Measurements from ENCODE around the gene DPP6.

The DPP6 gene

GRCh38 chr7:154388412-154388811 is 336.2 kb downstream of the DPP6 start:
- H3K4me1 ChIP-seq (ENCODE audit: insufficient read depth, low read length), result no peaks in the 10 kb centered on the region
- H3K9me3 ChIP-seq (ENCODE audit: control insufficient read depth, insufficient read depth, low read length), result no peaks in the 10 kb centered on the region
- no peak overlapping the region for H3K9ac ChIP-seq (ENCODE audit: low read depth, low read length)
- H3K36me3 ChIP-seq (ENCODE audit: insufficient read depth, low read length), result no peaks in the 10 kb centered on the region

DNA sequence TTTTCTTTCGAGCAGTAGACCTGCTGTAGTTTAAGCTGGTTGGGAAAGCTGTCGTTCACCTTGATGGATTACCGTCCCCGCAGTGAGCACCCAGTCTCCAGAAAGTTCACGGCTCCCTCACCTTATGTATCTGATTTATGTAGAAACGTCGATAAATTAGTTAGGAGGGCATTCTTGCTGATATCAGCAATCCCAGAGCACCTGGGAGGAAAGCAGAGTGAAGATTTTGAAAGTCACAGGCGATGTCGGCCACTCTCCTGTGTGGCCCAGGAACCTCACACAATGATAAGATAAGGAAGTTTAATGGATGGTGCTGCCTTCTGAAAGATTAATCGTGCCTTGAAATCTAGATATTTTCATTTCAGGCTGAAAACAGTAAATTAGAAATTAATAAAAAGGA is 336.8 kb downstream of the DPP6 start:
- no peak overlapping the region for H3K9ac ChIP-seq (ENCODE audit: low read depth, low read length)
- no peaks in the 10 kb centered on the region for H3K4me1 ChIP-seq (ENCODE audit: insufficient read depth, low read length)
- H3K9me3 ChIP-seq (ENCODE audit: control insufficient read depth, insufficient read depth, low read length), result no peaks in the 10 kb centered on the region
- H3K36me3 ChIP-seq (ENCODE audit: insufficient read depth, low read length), result no peaks in the 10 kb centered on the region

DNA sequence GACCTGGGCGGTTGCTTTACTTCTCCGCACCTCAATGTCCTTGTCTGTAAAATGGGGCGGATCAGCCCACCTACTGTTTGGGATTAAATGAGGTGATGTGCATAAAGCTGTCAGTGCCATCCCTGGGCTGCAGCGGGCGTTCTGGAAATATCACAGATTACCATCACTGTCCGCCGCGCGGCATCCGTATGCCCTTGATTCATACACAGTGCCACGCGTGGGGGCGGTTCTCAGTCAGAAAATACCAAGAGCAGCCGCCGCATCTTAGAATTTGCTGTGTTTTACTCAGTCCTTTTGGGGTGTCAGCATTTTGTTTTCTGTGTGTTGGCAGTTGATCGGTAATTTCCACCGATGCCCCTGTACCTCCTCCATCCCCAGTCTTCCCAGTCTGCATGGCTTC is 338.8 kb downstream of the DPP6 start:
- H3K9me3 ChIP-seq (ENCODE audit: control insufficient read depth, insufficient read depth, low read length), result no peaks in the 10 kb centered on the region
- no peaks in the 10 kb centered on the region for H3K36me3 ChIP-seq (ENCODE audit: insufficient read depth, low read length)
- H3K4me1 ChIP-seq (ENCODE audit: insufficient read depth, low read length), result no peaks in the 10 kb centered on the region
- no peak overlapping the region for H3K9ac ChIP-seq (ENCODE audit: low read depth, low read length)

DNA sequence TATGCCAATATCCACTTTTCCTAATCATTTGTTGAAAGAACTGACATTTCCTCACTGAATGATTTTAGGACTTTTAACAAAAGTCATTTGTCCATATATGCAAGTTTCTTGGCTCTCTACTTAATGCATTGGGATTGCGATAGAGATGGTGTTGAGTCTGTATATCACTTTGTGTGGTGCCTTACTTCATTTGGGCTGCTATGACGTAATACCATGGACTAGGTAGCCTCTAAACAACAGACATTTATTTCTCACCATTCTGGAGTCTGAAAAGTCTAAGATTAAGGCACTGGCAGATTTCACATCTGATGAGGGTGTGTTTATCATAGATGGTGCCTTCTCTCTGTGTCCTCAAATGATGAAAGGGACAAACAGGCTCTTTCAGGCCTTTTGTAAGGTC is 342.6 kb downstream of the DPP6 start:
- Histone ChIP-seq H3K9ac (ENCODE audit: low read depth, low read length) (no peak overlapping the region), H3K36me3 (ENCODE audit: insufficient read depth, low read length) (no peaks in the 10 kb centered on the region), H3K4me1 (ENCODE audit: insufficient read depth, low read length) (no peaks in the 10 kb centered on the region), H3K9me3 (ENCODE audit: control insufficient read depth, insufficient read depth, low read length) (no peaks in the 10 kb centered on the region)

GRCh38 chr7:154406312-154406711 is 354.1 kb downstream of the DPP6 start:
- Histone ChIP-seq H3K4me1 (ENCODE audit: insufficient read depth, low read length) (no peaks in the 10 kb centered on the region), H3K9ac (ENCODE audit: low read depth, low read length) (no peak overlapping the region), H3K9me3 (ENCODE audit: control insufficient read depth, insufficient read depth, low read length) (no peaks in the 10 kb centered on the region), H3K36me3 (ENCODE audit: insufficient read depth, low read length) (no peaks in the 10 kb centered on the region)

DNA sequence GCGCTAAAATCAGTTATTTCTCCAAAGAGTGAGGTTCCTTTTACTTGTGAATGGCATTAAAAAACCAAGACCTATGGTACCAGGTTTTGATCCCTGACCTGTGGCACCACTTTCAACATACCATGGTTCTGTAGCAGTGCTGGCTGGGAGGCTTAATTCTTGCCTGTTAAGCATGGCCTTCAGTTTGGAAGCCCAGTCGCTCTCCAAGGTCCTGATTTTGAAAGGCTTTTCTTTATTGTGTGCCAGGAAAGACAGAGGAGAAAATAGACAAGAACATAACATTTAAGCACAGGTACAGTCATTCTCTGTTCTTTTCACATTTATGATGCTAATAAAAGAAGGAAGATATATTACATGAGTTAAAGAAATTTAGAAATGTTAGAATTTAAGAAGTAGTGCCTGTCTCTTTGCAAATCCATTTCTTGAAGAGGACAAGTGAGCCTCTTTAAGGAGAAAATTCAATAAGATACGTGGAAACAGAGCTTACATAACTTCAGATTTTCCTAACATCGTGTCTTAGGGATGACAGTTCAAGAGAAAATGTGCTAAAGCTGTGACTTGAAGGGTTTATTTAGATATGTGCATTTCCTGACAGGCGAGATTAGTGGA is 357.6 kb downstream of the DPP6 start:
- no peak overlapping the region for H3K9ac ChIP-seq (ENCODE audit: low read depth, low read length)
- no peaks in the 10 kb centered on the region for H3K36me3 ChIP-seq (ENCODE audit: insufficient read depth, low read length)
- no peaks in the 10 kb centered on the region for H3K9me3 ChIP-seq (ENCODE audit: control insufficient read depth, insufficient read depth, low read length)
- H3K4me1 ChIP-seq (ENCODE audit: insufficient read depth, low read length), result no peaks in the 10 kb centered on the region

DNA sequence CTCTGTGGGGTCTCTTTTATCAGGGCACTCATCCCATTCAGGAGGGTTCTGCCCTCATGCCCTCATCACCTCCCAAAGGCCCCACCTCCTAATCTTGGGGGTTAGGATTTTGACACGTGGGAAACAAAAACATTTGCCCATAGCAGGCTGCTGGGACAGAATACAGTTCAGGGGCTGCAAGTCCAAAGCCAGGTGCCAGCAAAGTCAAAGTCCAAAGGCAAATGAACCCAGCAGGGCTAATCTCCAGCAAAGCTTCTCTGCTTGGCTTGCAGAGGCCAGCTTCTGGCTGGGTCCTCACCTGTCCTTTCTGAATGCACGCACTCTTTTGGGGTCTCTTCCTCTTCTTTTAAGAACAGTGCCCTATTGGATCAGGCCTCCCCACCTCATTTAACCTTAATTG is 359.9 kb downstream of the DPP6 start:
- H3K36me3 ChIP-seq (ENCODE audit: insufficient read depth, low read length), result no peaks in the 10 kb centered on the region
- H3K9ac ChIP-seq (ENCODE audit: low read depth, low read length), result no peak overlapping the region
- H3K9me3 ChIP-seq (ENCODE audit: control insufficient read depth, insufficient read depth, low read length), result no peaks in the 10 kb centered on the region
- H3K4me1 ChIP-seq (ENCODE audit: insufficient read depth, low read length), result peaks cover 3% of the 10 kb centered on the region

- Histone ChIP-seq H3K4me1 (ENCODE audit: insufficient read depth, low read length) (peaks cover 3% of the 10 kb centered on the region), H3K36me3 (ENCODE audit: insufficient read depth, low read length) (no peaks in the 10 kb centered on the region)
These were observed 363.7 kb downstream of the DPP6 start for GRCh38 chr7:154415709-154416399.

DNA sequence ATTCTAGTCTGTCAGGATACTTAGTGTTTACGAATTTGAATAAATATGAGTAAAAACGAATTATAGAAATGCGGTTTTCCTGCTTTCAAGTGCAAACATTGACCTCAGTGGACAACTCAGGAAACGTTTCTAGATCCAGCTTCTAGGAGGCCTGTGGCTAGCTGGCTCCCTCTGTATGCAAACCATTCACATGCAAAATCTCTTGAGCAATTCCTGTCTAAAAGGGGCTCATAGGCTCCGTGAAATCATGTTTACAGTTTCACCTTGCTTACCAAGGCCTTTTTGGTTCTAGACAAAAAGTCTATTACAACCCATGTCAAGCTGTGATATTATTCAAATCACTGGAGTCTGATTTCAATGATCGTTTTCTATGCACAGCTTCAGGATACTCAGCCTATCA is 364.5 kb downstream of the DPP6 start:
- peaks cover 3% of the 10 kb centered on the region for H3K4me1 ChIP-seq (ENCODE audit: insufficient read depth, low read length)
- H3K9me3 ChIP-seq (ENCODE audit: control insufficient read depth, insufficient read depth, low read length), result no peaks in the 10 kb centered on the region
- no peak overlapping the region for H3K9ac ChIP-seq (ENCODE audit: low read depth, low read length)
- no peaks in the 10 kb centered on the region for H3K36me3 ChIP-seq (ENCODE audit: insufficient read depth, low read length)

More at GRCh38 chr7:154415709-154416399, 363.7 kb downstream of the DPP6 start:
- no peak overlapping the region for H3K9ac ChIP-seq (ENCODE audit: low read depth, low read length)
- no peaks in the 10 kb centered on the region for H3K9me3 ChIP-seq (ENCODE audit: control insufficient read depth, insufficient read depth, low read length)

DNA sequence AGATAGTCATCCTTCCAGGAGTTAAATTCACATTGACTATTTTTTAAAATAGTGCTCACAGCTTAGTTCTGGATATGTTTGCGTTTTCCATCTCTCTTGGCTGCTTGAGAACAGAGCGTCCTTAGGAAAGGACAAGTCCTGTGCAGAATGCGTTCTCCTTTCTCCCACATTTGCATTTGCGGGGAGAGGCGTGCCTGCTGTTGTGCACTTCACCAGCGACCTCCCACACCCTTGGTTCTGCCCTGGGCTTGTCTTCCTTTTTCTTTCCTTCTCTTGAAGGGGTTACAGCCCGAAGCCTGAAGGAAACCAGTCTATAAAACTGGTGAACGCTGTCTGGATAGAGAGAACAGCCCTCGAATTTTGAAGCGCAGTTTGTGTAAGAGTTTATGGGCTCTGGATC is 367.1 kb downstream of the DPP6 start:
- no peaks in the 10 kb centered on the region for H3K36me3 ChIP-seq (ENCODE audit: insufficient read depth, low read length)
- H3K9ac ChIP-seq (ENCODE audit: low read depth, low read length), result no peak overlapping the region
- no peaks in the 10 kb centered on the region for H3K9me3 ChIP-seq (ENCODE audit: control insufficient read depth, insufficient read depth, low read length)
- peaks cover 3% of the 10 kb centered on the region for H3K4me1 ChIP-seq (ENCODE audit: insufficient read depth, low read length)

- H3K9ac ChIP-seq (ENCODE audit: low read depth, low read length), result no peak overlapping the region
- no peaks in the 10 kb centered on the region for H3K9me3 ChIP-seq (ENCODE audit: control insufficient read depth, insufficient read depth, low read length)
These were observed 371.0 kb downstream of the DPP6 start for GRCh38 chr7:154423231-154423630.

GRCh38 chr7:154424350-154424749 is 372.2 kb downstream of the DPP6 start:
- Histone ChIP-seq H3K4me1 (ENCODE audit: insufficient read depth, low read length) (peaks cover 4% of the 10 kb centered on the region; the same call in 1 of the 2 replicates), H3K9me3 (ENCODE audit: control insufficient read depth, insufficient read depth, low read length) (no peaks in the 10 kb centered on the region), H3K9ac (ENCODE audit: low read depth, low read length) (no peak overlapping the region), H3K36me3 (ENCODE audit: insufficient read depth, low read length) (no peaks in the 10 kb centered on the region)

More at GRCh38 chr7:154423231-154423630, 371.0 kb downstream of the DPP6 start:
- peaks cover 4% of the 10 kb centered on the region; the same call in 1 of the 2 replicates for H3K4me1 ChIP-seq (ENCODE audit: insufficient read depth, low read length)
- H3K36me3 ChIP-seq (ENCODE audit: insufficient read depth, low read length), result no peaks in the 10 kb centered on the region

GRCh38 chr7:154425271-154425670 is 373.1 kb downstream of the DPP6 start:
- no peaks in the 10 kb centered on the region for H3K9me3 ChIP-seq (ENCODE audit: control insufficient read depth, insufficient read depth, low read length)
- H3K4me1 ChIP-seq (ENCODE audit: insufficient read depth, low read length), result peaks cover 4% of the 10 kb centered on the region; the same call in 1 of the 2 replicates
- no peak overlapping the region for H3K9ac ChIP-seq (ENCODE audit: low read depth, low read length)
- H3K36me3 ChIP-seq (ENCODE audit: insufficient read depth, low read length), result no peaks in the 10 kb centered on the region

- peaks cover 4% of the 10 kb centered on the region; the same call in 1 of the 2 replicates for H3K4me1 ChIP-seq (ENCODE audit: insufficient read depth, low read length)
- H3K9me3 ChIP-seq (ENCODE audit: control insufficient read depth, insufficient read depth, low read length), result no peaks in the 10 kb centered on the region
- no peak overlapping the region for H3K9ac ChIP-seq (ENCODE audit: low read depth, low read length)
- no peaks in the 10 kb centered on the region for H3K36me3 ChIP-seq (ENCODE audit: insufficient read depth, low read length)
These were observed 374.6 kb downstream of the DPP6 start for GRCh38 chr7:154426778-154427177.

DNA sequence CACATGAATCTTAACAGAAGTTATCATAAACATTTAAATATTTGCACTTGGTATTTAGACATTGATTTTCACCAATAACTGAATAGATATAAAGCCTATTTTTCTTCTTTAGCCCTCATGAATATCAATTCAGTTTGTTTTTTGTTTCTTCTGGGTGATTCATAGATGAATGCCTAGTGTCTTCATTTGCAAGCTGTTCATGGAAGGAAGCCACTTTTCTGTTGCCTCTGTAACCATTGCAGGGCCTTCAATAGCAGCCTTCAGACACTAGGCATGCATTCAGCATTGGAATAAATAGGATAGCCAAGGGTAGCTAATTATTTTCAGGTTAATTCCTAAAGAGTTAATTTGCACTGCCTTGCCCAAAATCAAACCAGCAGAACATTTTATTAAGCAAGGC is 375.3 kb downstream of the DPP6 start:
- H3K4me1 ChIP-seq (ENCODE audit: insufficient read depth, low read length), result peaks cover 4% of the 10 kb centered on the region; the same call in 1 of the 2 replicates
- no peaks in the 10 kb centered on the region for H3K9me3 ChIP-seq (ENCODE audit: control insufficient read depth, insufficient read depth, low read length)
- H3K9ac ChIP-seq (ENCODE audit: low read depth, low read length), result no peak overlapping the region
- H3K36me3 ChIP-seq (ENCODE audit: insufficient read depth, low read length), result no peaks in the 10 kb centered on the region

All from ES-I3 (cell line).